Inferior parietal cortex (tissue), 1 donor: ENCODE results near the gene ELF1.
"Not testable (repeated sequence)": the region's sequence is repeated elsewhere in the genome, so short reads cannot be mapped to it uniquely, and the experiment has no call there.

Experiments
- DNase-seq: peaks from one replicate; pipeline ENCODE4 v3.0.0-alpha.2; 2016; ENCODE audit errors: extremely low spot score

Gene ELF1

DNA sequence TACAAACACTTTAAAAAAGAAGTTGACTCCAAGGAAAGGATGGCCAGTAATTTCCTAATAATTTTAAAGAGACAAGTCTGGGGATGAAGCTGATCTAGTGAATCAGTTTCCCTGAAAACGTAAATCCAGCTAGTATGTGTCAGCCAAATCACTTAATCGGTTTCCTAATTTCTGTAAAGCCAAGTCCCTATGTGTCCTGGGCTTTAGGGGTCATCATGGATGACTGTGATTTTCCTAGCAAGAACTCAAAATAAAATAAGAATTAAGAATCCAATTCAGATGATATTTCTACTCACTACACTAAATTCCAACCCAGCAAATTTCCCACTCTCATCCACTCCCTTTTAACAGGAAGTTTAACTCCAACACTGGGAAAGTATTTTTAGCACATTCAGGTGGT lies 35.9 kb downstream of the ELF1 start:
- DNase-seq, result no peak

GRCh38 chr13:40982772-40983171 lies 36.3 kb downstream of the ELF1 start:
- DNase-seq, result no peak

DNA sequence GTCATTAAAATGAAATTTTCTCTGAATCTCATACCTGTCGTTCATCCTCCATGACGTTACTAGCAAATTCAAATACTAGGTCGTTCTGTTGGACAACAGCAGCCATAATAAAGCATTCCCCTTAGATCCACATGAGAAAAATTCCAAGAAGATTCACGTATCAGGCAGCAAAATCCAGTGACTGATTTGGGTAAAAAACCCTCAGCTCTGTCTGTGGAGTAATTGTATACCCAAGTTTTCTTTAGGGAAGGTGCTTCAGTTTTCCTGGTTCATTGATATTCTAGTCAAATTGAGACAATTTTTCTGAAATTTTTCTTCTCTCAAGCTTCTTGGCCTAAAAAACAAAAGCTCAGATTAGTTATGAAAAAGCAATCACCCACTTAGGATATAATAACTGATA lies 37.2 kb downstream of the ELF1 start:
- no peak for DNase-seq

- no peak for DNase-seq
These were observed 37.8 kb downstream of the ELF1 start for GRCh38 chr13:40981361-40981760.

- DNase-seq, result no peak
These were observed 38.7 kb downstream of the ELF1 start for GRCh38 chr13:40980461-40980860.

- no peak for DNase-seq
These were observed 39.9 kb downstream of the ELF1 start for GRCh38 chr13:40979232-40979631.

GRCh38 chr13:40978109-40978508 lies 41.0 kb downstream of the ELF1 start:
- not testable (repeated sequence) for DNase-seq

DNA sequence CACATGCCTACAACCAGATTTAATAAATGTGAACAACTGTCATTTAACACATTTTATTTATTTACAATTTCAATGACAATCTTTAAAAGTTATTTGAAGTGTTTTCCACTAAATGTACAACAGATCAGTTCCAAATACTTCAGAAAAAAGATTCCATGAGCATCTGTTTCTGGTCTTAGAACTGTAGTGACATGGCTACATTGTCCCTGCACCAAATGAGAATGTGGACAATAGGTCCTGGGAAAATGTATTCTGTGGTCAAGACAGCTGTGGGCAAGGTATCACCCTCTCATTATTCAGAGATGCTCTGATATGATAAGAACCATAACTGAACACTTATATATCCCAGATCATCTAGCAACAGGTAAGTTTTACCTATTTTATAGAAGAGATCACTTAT lies 43.7 kb downstream of the ELF1 start:
- no peak for DNase-seq

- DNase-seq, result no peak
These were observed 44.4 kb downstream of the ELF1 start for GRCh38 chr13:40974460-40975407.

GRCh38 chr13:40973409-40973808 lies 45.7 kb downstream of the ELF1 start:
- no peak for DNase-seq

- no peak for DNase-seq
These were observed 47.8 kb downstream of the ELF1 start for GRCh38 chr13:40971321-40971720.

GRCh38 chr13:40970803-40971202 lies 48.3 kb downstream of the ELF1 start:
- no peak for DNase-seq

GRCh38 chr13:40969169-40969901 lies 49.8 kb downstream of the ELF1 start:
- DNase-seq, result no peak

DNA sequence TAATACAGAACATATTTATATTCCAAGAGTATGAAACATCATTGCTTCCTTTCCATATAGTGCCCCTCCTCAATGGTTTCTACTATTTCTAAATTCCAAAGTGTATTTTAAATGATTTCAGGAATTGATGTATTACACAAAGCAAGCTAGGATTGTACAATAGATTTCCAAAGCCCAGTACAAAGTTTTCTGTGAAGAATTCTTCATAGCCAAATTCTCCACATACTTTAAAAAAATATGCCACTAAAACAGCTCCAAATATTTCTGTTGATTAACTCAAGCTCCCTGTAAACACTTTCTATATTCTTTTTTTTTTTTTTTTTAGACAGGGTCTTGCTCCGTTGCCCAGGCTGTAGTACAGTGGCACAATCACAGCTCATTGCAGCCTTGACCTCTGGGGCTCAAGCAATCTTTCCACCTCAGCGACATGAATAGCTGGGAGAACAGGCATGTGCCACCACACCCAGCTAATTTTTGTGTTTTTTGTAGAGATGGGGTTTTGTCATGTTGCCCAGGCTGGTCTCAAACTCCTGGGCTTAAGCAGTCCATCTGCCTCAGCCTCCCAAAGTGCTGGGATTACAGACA lies 50.6 kb downstream of the ELF1 start:
- DNase-seq, result no peak

DNA sequence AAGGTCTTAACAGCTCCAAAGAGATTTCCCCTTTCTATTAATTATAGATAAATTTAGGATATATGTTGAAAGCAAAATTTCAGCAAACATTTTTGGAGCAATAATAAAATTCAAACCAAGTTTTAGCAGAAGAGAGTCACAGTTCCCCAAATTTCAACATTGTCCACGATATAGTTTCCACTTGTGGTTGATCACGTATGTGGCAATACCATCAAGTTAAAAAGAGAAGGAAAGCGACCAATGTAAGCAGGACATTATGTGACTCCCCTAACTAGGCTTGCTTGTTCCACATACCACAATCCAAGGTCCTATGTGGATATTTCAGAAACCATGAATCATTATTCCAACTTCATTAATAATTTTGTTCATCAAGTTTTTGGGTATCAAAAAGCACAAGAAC lies 52.8 kb downstream of the ELF1 start:
- DNase-seq, result no peak

GRCh38 chr13:40963927-40964326 lies 55.2 kb downstream of the ELF1 start:
- no peak for DNase-seq

- no peak for DNase-seq
These were observed 57.3 kb downstream of the ELF1 start for GRCh38 chr13:40961826-40962225.

DNA sequence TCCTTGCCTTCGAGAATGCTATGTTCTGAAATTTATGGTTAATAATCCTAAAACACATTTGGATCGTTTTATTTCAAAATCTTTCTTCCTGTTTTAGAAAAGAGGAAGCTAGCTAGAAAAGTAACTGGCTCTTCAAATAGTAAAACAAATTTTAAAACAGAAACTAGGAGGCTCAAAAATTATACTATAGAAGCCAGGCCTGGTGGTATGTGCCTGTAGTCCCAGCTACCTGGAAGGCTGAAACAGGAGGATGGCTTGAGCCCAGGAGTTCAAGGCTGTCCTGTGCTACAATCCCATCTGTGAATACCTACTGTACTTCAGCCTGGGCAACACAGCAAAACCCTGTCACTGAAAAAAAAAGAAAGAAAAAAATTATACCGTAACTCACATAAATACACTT lies 57.9 kb downstream of the ELF1 start:
- DNase-seq, result no peak

- no peak for DNase-seq
These were observed 58.4 kb downstream of the ELF1 start for GRCh38 chr13:40960716-40961115.

DNA sequence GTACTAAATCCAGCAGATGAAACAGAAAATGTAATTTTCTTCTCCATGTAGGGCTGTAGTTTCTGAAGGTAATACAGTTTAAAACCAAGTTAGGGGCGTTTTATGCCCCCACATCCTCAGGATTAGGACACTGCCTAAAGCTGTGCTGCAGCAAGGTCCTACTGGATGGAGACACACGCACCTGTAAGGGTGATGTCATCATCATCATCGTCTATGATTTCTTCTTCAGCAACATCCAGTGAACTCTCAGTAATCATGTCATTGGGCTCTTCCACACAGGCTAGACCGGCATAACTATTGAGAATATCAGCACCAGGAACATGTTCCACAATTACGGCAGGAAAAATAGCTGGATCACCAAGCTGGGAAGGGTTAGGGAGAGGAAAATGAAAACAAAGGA lies 60.5 kb downstream of the ELF1 start:
- DNase-seq, result no peak

DNA sequence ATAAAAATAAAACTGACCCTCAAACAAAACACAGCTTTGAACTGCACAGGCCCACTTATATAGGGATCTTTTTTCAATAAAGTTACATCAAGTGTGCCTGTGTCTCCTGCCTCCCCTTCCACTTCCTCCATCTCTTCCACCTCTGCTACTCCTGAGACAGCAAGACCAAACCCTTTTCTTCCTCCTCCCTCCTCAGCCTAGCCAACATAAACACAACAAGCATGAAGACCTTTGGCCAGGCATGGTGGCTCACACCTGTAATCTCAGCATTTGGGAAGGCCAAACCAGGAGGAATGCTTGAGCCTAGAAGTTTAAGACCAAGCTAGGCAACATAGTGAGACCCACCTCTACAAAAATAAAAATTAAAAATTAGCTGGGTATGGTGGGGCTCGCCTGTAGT lies 72.6 kb downstream of the ELF1 start:
- DNase-seq, result no peak

- no peak for DNase-seq
These were observed 76.0 kb downstream of the ELF1 start for GRCh38 chr13:40943073-40943472.

DNA sequence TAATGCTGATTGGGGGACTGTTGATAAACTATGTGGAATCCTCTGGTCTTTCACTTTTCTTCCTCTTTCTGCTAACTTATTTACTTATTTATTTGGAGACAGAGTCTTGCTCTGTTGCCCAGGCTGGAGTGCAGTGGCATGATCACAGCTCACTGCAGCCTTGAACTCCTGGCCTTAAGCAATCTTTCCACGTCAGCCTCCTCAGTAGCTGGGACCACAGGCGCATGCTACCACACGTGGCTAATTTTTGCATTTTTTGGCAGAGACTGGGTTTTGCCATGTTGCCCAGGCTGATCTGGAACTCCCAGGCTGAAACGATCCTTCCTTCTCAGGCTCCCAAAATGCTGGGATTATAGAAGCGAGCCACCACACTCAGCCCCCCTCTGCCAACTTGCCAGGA lies 77.5 kb downstream of the ELF1 start:
- no peak for DNase-seq
